PC-9 (cell line): Measurements from ENCODE around the gene ACOX1.

Experiments
- EZH2 ChIP-seq: fragments of 200-600 bp; sonication (generic); IDR thresholded peaks from 2 replicates; pipeline ENCODE4 v1.8.0; 2017; ENCODE audit warnings: antibody characterized with exemption, low read depth
- TF ChIP-seq, protein P1 (sequence below): fragments of 200-600 bp; sonication (generic); conservative IDR thresholded peaks from 2 replicates; pipeline ENCODE4 v1.6.1; 2017; ENCODE audit warnings: mixed run types, antibody characterized with exemption, mild to moderate bottlenecking, moderate library complexity

DNA sequence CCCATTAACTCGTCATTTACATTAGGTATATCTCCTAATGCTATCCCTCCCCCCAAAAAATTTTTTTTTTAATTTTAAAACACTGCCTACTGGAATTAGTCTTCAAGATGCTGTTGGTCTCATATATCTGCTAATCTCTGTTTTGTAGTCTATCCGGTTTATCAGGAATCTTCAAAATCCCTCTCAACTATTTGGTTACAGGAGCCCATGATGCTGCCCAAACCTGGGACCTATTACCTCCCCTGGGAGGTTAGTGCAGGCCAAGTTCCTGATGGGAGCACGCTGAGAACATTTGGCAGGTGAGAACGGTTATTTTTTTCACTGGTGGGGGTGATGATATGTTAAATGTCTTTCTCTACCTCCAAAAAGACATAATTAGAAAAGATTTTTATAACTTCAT is 7.0 kb upstream of the ACOX1 start:
- TF ChIP-seq EZH2: no peak
- TF ChIP-seq, protein P1, sequence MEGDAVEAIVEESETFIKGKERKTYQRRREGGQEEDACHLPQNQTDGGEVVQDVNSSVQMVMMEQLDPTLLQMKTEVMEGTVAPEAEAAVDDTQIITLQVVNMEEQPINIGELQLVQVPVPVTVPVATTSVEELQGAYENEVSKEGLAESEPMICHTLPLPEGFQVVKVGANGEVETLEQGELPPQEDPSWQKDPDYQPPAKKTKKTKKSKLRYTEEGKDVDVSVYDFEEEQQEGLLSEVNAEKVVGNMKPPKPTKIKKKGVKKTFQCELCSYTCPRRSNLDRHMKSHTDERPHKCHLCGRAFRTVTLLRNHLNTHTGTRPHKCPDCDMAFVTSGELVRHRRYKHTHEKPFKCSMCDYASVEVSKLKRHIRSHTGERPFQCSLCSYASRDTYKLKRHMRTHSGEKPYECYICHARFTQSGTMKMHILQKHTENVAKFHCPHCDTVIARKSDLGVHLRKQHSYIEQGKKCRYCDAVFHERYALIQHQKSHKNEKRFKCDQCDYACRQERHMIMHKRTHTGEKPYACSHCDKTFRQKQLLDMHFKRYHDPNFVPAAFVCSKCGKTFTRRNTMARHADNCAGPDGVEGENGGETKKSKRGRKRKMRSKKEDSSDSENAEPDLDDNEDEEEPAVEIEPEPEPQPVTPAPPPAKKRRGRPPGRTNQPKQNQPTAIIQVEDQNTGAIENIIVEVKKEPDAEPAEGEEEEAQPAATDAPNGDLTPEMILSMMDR: no peak
